ENCODE data around the gene FOSL2. TPM values are rescaled to one million over a fixed set of nuclear protein-coding genes. Genes with fewer than 3 reads are reported as not detected.

Gene FOSL2
- total and polyA plus RNA-seq, 2 donors (not counting 1 experiment from before 2014, with no cell fraction given) = 2.5 to 37.7 TPM

GRCh38 chr2:28345619-28346018 lies 47.0 kb upstream of the FOSL2 start:
- H2AFZ ChIP-seq (ENCODE audit: insufficient read depth, low read depth, low read length, poor library complexity, severe bottlenecking) = no peak overlapping the region
- no peak for ATAC-seq (ENCODE audit: low read depth)
- no peaks in the 10 kb centered on the region for H3K36me3 ChIP-seq (replicated peaks in 1 of 2; ENCODE audit: control extremely low read depth in 1 of 2, control insufficient read depth in 1 of 2, extremely low read depth in 1 of 2, insufficient read depth in 2 of 2, low read length in 1 of 2)
- POLR2A ChIA-PET = no interaction called here
- H3K4me3 ChIP-seq (ENCODE audit: control extremely low read depth in 1 of 5, extremely low read depth in 1 of 5, insufficient read depth in 1 of 5, low read depth in 2 of 5, low read length in 4 of 5) = no peak overlapping the region
- no peaks in the 10 kb centered on the region for H3K9me3 ChIP-seq (ENCODE audit: control extremely low read depth in 1 of 3, control insufficient read depth in 2 of 3, insufficient read depth in 1 of 3, low read length in 2 of 3)
- H3K9ac ChIP-seq (ENCODE audit: low read length) = no peak overlapping the region
- H3K4me3 Mint-ChIP-seq = no peak overlapping the region
- H3K27me3 Mint-ChIP-seq = no peaks in the 10 kb centered on the region
- TF ChIP-seq, protein P1, sequence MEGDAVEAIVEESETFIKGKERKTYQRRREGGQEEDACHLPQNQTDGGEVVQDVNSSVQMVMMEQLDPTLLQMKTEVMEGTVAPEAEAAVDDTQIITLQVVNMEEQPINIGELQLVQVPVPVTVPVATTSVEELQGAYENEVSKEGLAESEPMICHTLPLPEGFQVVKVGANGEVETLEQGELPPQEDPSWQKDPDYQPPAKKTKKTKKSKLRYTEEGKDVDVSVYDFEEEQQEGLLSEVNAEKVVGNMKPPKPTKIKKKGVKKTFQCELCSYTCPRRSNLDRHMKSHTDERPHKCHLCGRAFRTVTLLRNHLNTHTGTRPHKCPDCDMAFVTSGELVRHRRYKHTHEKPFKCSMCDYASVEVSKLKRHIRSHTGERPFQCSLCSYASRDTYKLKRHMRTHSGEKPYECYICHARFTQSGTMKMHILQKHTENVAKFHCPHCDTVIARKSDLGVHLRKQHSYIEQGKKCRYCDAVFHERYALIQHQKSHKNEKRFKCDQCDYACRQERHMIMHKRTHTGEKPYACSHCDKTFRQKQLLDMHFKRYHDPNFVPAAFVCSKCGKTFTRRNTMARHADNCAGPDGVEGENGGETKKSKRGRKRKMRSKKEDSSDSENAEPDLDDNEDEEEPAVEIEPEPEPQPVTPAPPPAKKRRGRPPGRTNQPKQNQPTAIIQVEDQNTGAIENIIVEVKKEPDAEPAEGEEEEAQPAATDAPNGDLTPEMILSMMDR (IDR thresholded peaks at IDR 0.05) = no peak
- no peak for TF ChIP-seq EZH2 (IDR thresholded peaks at IDR 0.05; ENCODE audit: borderline replicate concordance, insufficient read depth, low read depth, low read length, poor library complexity, severe bottlenecking)
- H3K27me3 ChIP-seq (replicated peaks in 1 of 4; ENCODE audit: control extremely low read depth in 1 of 4, control insufficient read depth in 3 of 4, insufficient read depth in 4 of 4, low read length in 3 of 4) = peaks cover 0 to 3% (median 0%) of the 10 kb centered on the region in 4 experiments
- no peaks in the 10 kb centered on the region for H4K20me1 ChIP-seq (ENCODE audit: control insufficient read depth, insufficient read depth, low read length, poor library complexity, severe bottlenecking)
- H3K4me1 ChIP-seq (ENCODE audit: control insufficient read depth in 2 of 2, insufficient read depth in 2 of 2, low read length in 2 of 2) = no peaks in the 10 kb centered on the region
- H3K9me3 Mint-ChIP-seq (ENCODE audit: insufficient read depth) = no peaks in the 10 kb centered on the region
- no peaks in the 10 kb centered on the region for H3K79me2 ChIP-seq (ENCODE audit: control insufficient read depth, insufficient read depth, low read length)
- H3K4me1 Mint-ChIP-seq = no peaks in the 10 kb centered on the region
- H3K4me2 ChIP-seq (replicated peaks; ENCODE audit: low read depth, low read length, poor library complexity, severe bottlenecking) = no peak overlapping the region
- intact Hi-C loops (cut with micrococcal nuclease) = no loop called here
- CTCF ChIA-PET = interaction anchor here (0.7 kb wide), 2 partner anchors 36 to 84 kb away, joined by 3 read pairs; no protein-coding TSS in a partner anchor
- no peak for DNase-seq
- no peak overlapping the region for H3K27ac ChIP-seq (ENCODE audit: low read length in 2 of 2)
- WGBS (ENCODE audit: insufficient coverage) = 82% methylated on average over 5 of the region's 8 CpGs
- H3K27ac Mint-ChIP-seq = no peak overlapping the region

DNA sequence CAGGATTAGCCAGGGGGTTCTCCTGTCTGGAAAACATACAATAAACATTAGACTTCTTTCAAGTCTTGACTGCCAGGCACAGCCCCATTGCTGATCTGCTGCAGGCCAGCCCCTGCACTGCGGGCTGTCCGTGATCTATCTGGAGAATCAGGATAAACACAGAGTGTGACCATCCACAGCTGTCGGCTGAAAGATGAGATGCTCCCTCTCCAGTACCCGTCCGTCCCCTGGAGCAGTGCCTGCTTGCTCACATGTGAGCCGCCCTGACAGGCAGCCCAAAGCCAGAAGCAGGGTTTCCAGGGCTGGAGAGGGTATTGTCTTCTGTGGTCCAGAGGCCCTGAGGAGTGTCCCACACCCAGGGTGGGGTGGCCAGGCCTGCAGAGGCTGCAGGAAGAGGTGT lies 46.1 kb upstream of the FOSL2 start:
- no peak for TF ChIP-seq EZH2 (IDR thresholded peaks at IDR 0.05; ENCODE audit: borderline replicate concordance, insufficient read depth, low read depth, low read length, poor library complexity, severe bottlenecking)
- TF ChIP-seq, protein P1 (IDR thresholded peaks at IDR 0.05) = no peak
- Mint-ChIP-seq H3K9me3 (ENCODE audit: insufficient read depth) (no peaks in the 10 kb centered on the region), H3K27me3 (no peaks in the 10 kb centered on the region), H3K4me3 (no peak overlapping the region), H3K4me1 (no peaks in the 10 kb centered on the region), H3K27ac (no peak overlapping the region)
- no peaks in the 10 kb centered on the region for H3K9me3 ChIP-seq (ENCODE audit: control extremely low read depth in 1 of 3, control insufficient read depth in 2 of 3, insufficient read depth in 1 of 3, low read length in 2 of 3)
- H4K20me1 ChIP-seq (ENCODE audit: control insufficient read depth, insufficient read depth, low read length, poor library complexity, severe bottlenecking) = no peaks in the 10 kb centered on the region
- peaks cover 0 to 3% (median 0%) of the 10 kb centered on the region in 4 experiments for H3K27me3 ChIP-seq (replicated peaks in 1 of 4; ENCODE audit: control extremely low read depth in 1 of 4, control insufficient read depth in 3 of 4, insufficient read depth in 4 of 4, low read length in 3 of 4)
- H3K4me1 ChIP-seq (ENCODE audit: control insufficient read depth in 2 of 2, insufficient read depth in 2 of 2, low read length in 2 of 2) = no peaks in the 10 kb centered on the region
- H3K4me2 ChIP-seq (replicated peaks; ENCODE audit: low read depth, low read length, poor library complexity, severe bottlenecking) = no peak overlapping the region
- no peak overlapping the region for H3K4me3 ChIP-seq (ENCODE audit: control extremely low read depth in 1 of 5, extremely low read depth in 1 of 5, insufficient read depth in 1 of 5, low read depth in 2 of 5, low read length in 4 of 5)
- 96% methylated on average over 6 of the region's 6 CpGs for WGBS (ENCODE audit: insufficient coverage)
- H2AFZ ChIP-seq (ENCODE audit: insufficient read depth, low read depth, low read length, poor library complexity, severe bottlenecking) = no peak overlapping the region
- H3K27ac ChIP-seq (ENCODE audit: low read length in 2 of 2) = no peak overlapping the region
- H3K9ac ChIP-seq (ENCODE audit: low read length) = no peak overlapping the region
- intact Hi-C loops (cut with micrococcal nuclease) = no loop called here
- H3K79me2 ChIP-seq (ENCODE audit: control insufficient read depth, insufficient read depth, low read length) = no peaks in the 10 kb centered on the region
- DNase-seq (no peak), ATAC-seq (ENCODE audit: low read depth) (no peak)
- CTCF ChIA-PET = no interaction called here
- no peaks in the 10 kb centered on the region for H3K36me3 ChIP-seq (replicated peaks in 1 of 2; ENCODE audit: control extremely low read depth in 1 of 2, control insufficient read depth in 1 of 2, extremely low read depth in 1 of 2, insufficient read depth in 2 of 2, low read length in 1 of 2)
- POLR2A ChIA-PET = interaction anchor here (0.6 kb wide), 1 partner anchor 11 kb away, joined by 3 read pairs; no protein-coding TSS in a partner anchor
